DMS153 (cell line): ENCODE results near the gene COL4A1.
"Not testable (repeated sequence)": the region's sequence is repeated elsewhere in the genome, so short reads cannot be mapped to it uniquely, and the experiment has no call there.

Experiments
- DNase-seq: peaks from one replicate; lab custom pipeline; 2025; lab: John Stamatoyannopoulos, UW

The COL4A1 gene

DNA sequence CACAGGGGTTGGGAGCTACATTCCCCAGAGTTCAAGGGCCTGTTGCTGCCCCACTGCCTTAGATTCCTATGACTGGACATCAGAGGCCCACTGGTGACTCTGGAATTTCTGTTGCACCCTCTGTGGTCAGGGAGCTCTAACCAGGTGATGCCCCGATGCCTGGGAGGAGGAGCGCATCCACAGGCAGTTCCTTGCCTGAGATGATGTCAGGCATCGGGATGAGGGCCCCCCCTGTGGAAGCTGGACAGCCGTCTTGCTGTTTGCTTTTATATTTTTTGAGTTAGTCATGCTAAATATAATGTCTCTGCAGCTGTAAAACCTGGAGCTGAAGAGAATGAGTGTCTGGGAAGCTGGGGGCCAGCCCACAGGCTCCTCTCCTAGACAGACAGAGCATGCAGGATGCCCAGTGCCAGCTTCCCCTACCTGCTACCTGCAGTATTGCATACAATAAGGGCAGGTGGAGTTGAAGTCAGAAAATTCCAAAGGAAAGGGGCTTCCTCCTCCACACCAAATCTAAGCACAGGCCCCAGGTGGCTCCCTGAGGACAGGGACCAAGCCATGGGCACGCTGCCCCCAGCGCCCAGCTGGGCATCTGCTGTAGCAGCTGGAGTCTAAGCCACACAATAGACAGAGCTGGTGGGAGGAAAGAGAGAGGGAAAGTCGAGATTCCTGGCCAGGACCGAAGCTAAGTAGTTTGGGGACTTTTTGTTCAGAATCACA, 16.4 kb upstream of the COL4A1 start:
- DNase-seq = no peak

DNA sequence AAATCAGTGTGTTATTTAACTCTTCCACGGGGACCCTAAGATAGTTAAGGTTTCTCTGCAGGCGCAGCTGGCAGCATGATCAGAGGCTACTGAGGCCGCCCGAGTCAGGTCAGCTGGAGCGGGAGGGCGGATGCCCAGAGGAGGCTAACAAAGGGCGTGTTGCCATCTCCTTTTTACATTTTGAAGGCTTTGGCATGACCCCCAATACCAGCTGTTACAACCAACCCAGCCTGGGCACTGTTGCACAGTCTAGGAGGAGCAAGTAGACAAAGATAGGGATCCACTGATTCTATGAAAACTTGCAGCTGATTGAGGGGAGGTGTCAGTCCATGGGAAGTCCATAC, 15.8 kb upstream of the COL4A1 start:
- no peak for DNase-seq

DNA sequence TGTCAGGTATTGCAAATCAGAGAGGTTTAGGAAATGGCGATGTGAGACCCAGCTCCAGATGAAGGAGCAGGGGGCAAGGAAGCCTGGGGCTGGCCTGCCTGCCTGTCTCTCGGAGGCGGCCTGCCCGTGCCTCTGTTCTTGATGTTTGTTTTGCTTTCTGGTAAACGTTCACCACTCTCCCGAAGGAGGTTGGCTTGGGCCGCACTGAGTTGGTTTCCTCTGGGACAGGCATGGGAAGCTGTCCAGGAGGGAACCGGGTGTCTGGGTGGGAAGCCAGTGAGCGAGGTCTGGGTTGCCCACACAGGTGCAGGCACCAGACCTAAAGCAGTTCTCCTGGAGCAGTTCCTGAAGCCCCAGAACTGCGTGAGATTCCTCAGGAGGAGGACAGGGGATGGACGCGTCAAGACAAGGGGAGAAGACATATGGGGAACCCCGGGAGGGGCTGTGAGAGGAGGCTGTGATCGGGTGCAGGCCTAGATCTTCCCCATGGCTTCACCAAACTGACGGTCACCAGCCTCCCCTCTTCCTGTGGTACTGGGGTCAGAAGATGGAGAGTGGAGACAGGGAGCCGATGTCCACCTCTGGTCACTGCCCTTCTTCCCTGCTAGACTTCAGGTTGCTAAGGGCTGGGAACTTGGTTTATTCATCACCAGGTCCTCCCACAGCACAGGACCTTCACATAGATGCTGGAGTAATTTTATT, 15.3 kb upstream of the COL4A1 start:
- no peak for DNase-seq

DNA sequence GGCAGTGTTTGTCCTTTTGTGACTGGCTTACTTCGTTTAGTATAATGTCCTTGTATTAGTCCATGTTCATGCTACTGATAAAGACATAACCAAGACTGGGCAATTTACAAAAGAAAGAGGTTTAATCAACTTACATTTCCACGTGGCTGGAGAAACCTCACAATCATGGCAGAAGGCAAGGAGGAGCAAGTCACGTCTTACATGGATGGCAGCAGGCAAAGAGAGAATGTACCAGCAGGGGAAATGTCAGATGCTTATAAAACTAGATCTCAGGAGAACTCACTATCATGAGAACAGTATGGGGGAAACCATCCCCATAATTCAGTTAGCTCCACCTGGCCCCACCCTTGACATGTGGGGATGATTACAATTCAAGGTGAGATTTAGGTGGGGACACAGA, 14.6 kb upstream of the COL4A1 start:
- not testable (repeated sequence) for DNase-seq

DNA sequence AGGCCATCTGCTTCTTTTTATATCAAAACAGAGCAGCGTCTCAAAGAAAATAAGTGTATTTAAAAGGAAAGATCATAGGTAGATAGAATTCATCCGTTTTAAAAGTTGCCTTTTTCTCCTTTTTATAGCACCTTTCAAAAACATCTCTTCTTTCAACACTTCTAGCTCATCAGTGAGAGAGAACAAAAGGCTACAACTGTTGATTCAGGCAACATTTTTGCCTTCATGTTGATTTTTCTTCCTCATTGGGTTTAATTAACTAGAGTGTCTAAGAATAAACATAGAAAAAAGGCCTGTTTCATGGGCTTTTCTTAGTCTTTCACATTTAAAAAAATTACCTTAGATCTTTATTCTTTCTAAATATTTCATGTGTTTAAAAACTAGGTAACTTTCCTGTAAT, 13.7 kb upstream of the COL4A1 start:
- DNase-seq = no peak

DNA sequence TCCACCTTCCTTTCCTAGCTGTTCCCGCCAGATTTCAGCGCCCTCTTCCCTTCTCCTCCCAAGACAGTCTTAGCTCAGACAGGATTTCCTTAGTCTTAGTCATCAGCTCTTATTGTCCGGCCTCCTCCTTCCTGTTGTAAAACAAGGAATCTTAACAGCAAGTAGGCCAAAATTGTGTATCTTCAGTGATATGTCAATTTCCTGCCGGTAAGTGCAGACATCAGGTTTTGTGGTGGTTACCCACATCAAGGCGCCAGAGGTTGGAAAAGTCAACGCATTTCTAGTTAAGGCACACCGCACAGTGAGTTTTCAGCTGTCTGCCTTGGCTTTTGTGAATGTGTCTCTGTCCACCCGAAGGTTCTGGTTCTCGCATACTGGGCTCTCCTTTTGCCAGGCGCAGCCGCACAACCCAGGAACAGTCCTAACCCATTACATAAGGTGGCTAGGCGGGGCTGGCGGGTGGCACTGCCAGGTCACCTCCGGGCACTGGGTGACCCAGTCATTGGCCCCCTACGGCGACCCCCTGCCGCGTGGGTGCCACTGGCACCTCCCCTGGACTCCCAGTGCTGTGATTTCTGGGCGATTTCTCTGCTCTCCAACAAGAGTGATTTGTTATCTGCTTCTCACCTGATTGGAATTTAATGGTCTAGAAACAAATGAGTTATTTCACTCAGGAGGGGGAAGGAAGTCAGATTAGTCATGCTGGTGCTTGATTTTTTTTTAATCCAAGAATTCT, 13.0 kb upstream of the COL4A1 start:
- no peak for DNase-seq

DNA sequence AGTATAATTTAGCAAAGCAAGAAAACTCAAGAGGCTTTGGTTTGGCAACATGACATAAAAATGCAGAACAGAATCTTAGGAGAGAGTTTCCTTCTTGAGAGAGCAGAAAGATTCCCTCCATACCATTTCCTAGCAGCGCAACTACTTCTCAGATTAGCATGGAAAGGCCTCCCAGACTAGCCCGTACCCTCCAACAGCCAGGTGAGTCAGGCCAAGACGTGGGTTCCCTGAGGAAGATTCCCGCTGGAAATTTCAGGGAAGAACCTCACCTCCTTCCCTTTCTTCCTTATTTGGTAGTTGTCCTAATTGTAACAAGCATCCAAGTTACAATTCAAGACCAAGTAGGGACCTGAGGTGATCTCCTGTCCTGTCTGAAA, 12.4 kb upstream of the COL4A1 start:
- DNase-seq = no peak

DNA sequence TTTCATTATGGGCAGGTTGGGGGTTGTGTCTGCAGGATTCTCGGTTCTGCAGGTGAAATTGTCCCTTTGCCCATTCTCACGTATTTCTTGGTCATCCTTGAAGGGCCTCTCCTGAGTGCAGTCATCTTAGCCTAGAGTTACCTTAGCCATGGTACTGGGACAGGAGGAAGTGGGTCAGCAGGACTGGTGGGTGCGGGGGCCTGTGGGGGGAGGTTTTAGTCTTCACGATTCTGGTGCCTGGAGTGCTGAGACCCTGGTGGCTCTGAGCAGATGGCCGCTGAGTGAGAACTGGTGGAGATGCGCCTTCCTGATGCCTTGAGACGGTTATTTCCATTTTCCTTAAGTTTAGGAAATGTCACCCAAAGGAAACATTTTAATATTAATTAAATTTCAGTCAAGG, 12.0 kb upstream of the COL4A1 start:
- DNase-seq = no peak

DNA sequence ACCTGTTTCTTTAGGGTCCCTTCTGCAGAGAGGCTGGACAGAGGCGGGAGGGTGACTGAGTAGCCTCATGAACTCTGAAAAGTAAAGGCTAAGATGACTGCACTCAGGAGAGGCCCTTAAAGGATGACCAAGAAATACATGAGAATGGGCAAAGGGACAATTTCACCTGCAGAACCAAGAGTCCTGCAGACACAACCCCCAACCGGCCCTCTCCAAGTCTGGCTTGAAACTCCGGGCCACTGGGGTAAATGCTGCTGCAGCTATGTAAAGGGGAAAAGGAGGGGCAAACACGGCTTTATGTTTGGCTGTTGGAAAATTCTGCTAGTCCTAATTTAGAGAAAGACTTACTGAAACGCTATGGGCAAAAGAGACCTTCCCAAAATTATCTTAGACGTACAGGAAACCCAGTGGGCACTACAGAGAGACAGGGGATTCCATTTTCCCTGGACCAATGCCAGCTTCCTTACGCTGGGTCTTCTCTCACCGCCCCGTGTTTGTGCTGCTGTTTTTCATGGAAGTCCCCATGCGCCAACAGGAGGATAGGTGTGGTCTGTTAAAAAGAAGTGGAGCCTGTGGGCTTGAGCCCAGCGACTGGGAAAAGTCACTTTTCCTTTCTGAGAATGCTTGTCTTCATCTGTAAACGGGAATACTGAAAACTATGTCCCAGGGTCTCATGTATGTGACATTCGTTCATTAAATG, 10.7 kb upstream of the COL4A1 start:
- no peak for DNase-seq

DNA sequence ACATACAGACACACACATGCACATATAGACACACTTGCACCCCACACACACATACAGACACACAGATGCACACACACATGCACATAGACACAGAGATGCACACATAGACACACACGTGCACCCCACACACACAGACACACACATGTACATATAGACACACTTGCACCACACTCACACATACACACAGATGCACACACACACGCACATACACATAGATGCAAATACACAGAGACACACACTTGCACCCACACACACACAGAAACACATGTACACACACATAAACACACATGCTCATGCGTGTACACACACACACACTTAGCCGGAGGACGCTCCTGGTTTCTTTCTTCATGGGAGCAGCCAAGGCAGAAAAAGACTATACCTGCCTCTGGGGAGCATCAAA, 10.1 kb upstream of the COL4A1 start:
- no peak for DNase-seq

DNA sequence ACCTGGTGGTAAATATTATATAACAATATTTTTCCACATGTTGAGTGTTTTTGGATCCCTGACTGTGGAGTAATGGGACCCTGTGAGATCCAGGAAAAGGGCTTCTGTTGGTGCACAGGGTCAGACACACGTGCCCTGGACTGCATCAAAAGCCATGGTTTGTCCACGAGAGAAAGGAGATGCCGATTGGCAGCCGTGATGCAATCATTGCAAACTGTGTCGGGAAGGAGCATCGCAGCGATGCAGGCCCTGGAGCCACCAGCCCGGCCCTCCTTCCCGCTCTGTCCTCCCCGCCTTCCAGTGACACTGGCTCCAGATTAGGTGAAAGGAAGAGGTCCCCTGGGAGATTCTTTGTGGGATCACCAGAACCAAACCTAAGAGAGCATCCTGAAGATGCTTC, 9.2 kb upstream of the COL4A1 start:
- DNase-seq = no peak

DNA sequence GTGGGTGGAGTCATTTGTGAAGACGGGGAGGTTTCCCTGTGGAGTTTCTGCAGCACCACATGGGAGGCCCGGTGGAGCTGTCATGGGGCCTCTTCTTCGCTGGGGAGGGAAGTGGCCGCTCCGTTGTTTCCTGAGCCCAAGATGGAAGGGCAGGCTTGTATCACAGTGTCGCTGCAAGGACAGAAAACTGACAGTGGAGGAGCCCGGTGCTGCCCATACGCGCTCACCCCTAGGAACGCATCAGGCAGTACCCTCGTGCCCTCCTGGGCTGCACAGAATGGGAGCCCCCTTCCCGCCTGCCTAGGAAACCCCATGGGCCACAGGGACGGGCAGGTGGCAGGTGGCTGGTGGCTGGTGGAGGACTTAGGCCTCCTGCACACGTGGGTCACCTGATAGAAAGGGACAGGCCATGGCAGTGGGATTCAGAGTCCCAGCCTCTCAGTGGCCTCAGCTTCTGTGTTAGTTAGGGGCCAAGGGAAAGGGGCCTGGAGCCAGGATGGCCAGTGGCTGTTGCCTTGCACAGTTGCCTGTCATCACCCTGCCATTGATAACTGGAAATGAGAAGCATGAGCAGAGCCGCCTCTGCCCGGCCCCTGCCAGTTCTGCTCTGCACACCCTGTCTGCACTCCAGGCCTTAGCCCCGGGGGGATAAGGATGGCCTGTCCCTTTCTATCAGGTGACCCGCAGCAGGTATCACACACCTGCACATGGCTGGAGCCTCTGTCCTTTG, 7.7 kb upstream of the COL4A1 start:
- DNase-seq = no peak

DNA sequence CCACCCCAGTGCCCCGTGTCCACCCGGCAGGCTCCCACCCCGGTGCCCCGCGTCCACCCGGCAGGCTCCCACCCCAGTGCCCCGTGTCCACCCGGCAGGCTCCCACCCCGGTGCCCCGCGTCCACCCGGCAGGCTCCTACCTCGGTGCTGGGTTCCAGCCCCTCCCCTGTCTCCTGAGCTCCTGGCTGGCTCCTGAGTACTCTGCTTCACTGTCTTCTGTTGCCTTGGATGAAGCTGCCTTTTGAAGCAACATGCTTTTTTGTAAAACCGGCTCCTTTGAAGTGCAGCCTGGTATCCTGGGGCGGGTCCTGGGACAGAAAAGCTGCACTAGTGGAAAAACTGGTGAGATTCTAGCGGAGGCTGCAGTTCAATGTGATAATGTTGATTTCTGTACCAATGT, 6.8 kb upstream of the COL4A1 start:
- not testable (repeated sequence) for DNase-seq

DNA sequence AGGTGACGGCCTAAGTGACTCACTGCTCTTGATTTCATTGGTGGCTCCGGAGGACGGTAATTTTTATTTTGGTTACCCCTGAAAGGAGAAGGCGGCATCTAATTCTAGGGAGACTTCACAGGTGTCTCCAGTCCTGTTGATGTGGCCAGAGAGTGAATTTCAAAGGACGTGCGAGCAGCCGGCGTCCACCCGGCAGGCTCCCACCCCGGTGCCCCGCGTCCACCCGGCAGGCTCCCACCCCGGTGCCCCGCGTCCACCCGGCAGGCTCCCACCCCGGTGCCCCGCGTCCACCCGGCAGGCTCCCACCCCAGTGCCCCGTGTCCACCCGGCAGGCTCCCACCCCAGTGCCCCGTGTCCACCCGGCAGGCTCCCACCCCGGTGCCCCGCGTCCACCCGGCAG, 6.3 kb upstream of the COL4A1 start:
- DNase-seq = not testable (repeated sequence)

DNA sequence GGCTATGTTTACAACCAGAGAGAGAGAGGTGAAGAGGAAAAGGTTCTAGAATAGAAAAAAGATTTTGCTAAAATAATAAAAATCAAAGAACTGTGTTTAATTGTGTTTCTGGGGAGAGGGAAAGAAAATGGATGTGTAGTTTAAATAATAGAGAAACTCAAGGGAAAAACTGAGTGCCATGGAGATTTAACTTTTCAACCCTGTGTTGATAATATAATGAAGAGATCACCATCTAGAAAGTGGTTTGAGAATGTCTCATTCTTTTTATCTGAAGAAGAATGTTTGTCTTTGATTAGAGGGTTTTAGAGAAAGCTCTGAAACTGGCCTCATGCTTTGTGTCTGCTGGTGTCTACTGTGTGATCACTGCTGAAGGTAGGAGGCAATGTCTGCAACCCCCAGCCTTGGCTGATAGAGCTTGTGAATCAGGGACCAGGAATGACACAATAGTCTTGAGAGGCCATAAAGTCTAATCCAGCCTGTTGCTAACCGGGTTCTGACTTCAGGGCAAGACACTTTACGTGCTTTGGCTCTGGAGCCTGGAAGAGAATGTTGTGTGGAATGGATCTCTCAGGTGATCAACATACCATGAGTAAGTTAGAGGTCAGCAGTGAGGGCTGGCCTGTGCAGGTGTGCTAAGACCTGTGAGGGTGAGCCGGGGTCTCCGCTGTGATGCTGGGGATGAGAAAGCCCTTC, 5.5 kb upstream of the COL4A1 start:
- DNase-seq = no peak

DNA sequence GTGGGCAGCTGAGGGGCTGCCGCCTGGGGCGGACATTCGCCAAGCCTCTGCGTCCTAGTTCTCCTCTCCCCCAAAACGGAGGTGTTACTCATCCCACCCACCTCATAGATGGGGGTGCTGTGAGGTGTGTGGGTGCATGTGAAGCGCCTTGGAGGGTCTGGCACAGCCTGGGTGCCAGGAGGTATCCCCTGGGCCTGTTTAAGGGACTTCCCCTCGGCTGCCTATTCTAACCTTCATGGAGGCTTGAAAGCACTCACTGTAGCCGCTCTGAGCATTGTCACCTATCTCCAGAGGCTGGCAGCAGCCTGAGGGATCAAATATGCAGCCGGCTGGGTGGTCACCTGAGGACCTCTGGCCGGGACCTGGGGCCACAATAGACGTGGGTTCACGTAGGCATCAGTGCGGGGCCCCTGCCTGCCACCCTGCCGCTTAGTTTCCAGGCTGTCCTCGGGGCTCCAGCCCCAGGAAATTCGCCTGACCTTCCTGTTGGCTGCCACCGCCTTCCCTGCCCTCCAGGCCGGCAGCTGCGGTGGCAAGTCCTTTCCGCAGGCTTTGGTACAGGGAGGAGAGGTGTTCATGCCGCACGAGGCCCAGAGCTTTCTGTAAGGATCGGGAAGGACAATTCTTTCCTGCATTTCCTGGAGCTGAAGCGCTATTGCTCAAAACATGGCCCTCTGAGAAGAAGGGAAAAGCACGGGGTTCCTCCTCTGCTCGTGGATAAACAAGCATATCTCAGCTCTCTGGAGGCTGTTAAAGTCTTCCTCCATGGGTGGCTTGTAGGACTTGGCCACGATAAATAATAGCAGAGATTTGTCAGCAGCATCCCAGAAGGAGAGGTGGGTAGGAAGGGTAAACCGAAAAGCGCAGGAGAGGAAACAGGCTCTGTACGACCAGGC, 4.7 kb upstream of the COL4A1 start:
- no peak for DNase-seq

DNA sequence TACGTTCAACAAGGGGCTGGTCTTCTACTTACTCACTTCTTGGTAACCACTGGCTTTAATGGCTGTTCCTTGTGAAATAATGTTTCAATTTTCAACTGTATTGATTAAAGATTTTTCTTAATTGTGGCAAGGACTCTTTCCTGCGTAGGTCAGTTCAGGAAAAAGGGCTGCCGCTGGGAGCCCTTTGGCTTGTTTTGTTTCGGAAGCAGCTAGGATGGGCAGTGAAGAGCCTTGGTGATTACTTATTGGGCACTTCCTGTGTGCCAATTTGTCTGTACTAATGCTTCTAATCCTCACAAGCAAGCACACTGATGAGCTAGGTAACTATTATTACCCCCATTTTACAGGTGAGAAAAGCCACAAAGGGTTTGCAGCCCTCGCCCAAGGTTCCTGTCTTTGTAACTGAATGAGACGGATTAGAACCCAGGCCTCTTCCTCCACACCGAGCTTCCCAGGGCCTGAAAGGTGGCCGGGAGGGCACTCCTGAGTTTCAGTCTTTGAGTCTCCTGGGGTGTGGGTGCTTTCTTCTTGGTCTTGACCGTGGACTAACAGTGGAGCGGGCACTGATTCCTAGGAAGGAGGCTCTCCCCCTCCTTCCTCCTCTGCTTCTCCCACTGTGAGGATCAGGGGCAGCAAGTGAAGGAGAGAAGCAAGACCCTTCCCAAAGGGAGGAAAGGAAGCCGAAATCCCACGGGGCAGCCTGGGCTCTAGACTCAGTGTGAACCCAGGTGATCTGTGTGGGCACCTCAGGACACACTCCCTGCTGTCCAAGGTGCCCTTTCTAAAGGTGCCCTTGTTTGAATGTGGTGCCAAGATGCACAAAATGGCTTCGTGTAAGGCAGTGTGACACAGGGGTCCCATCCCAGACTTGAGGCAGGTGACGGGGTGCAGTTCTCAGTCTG, 3.8 kb upstream of the COL4A1 start:
- DNase-seq = no peak

DNA sequence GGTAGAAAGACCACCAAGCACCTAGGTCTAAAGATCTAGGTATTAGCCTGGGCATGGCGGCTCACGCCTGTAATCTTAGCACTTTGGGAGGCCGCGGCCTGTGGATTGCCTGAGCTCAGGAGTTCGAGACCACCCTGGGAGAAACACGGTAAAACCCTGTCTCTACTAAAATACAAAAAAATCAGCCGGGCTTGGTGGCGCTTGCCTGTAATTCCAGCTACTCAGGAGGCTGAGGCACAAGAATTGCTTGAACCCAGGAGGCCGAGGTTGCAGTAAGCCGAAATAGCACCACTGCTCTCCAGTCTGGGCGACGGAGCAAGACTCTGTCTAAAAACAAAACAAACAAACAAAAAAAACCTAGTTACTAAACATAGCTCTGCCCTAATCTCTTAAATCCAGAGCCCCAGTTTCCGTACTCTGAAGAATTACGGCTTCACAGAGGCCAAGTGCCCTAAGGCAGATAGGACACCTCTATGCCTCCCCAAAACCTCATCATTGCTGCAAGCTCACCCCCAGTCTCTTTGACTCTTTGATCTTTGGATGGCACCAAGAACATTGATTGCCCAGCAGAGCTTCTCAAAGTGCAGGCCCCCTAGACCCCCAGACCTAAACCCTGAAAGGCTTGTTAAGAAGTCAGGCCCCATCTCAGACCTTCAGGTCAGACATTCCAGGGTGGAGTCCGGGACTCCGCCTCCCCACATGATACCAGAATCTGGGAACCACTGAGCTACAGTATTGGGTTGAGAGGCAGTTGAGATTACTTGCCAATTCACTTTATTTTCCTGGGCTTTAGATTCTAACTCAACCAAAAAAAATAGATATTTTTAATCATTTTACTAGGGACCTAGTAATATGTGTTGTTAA, 2.9 kb upstream of the COL4A1 start:
- no peak for DNase-seq
